Measurements from ENCODE around the gene STARD10. TPM values are rescaled to one million over a fixed set of nuclear protein-coding genes. Genes with fewer than 3 reads are reported as not detected.
"Not testable (repeated sequence)": the region's sequence is repeated elsewhere in the genome, so short reads cannot be mapped to it uniquely, and the experiment has no call there.

The STARD10 gene
- total RNA-seq, 1 experiment from 2014 or later = 58.4 TPM

- Histone ChIP-seq H3K9me3 (ENCODE audit: control insufficient read depth in 1 of 2, insufficient read depth in 1 of 2, low read depth in 1 of 2, low read length in 2 of 2) (no peaks in the 10 kb centered on the region), H2AFZ (ENCODE audit: low read depth, low read length, poor library complexity, severe bottlenecking) (no peak overlapping the region), H4K20me1 (ENCODE audit: insufficient read depth) (no peaks in the 10 kb centered on the region), H3K4me2 (ENCODE audit: low read length) (no peak overlapping the region), H3K4me1 (ENCODE audit: control insufficient read depth in 1 of 2, insufficient read depth in 2 of 2, low read length in 2 of 2) (peaks cover 19 to 51% of the 10 kb centered on the region in 2 experiments), H3K79me2 (ENCODE audit: insufficient read depth, low read length) (no peaks in the 10 kb centered on the region), H3K4me3 (replicated peaks in 1 of 2; ENCODE audit: low read depth in 1 of 2, low read length in 2 of 2) (no peak overlapping the region), H3K36me3 (ENCODE audit: control insufficient read depth in 1 of 2, insufficient read depth in 2 of 2, low read length in 2 of 2) (no peaks in the 10 kb centered on the region), H3K27me3 (ENCODE audit: insufficient read depth, low read length) (no peaks in the 10 kb centered on the region), H3K27ac (ENCODE audit: low read depth, low read length) (no peak overlapping the region), H3K9me2 (ENCODE audit: insufficient read depth) (no peaks in the 10 kb centered on the region), H3K9ac (ENCODE audit: low read length) (no peak overlapping the region)
- RAD21 ChIA-PET (ENCODE audit: low non-redundant PET in 1 of 2, low total read pairs in 2 of 2, uncharacterized antibody in 2 of 2, unreplicated experiment in 2 of 2) = interaction anchor here in 1 of 2 experiments (0.9 kb wide), 1 partner anchor 67 kb away, joined by 6 read pairs; no protein-coding TSS in a partner anchor
- no TSS peak for BruUV-seq (replicated peaks)
- no peak for TF ChIP-seq MAX (IDR thresholded peaks at IDR 0.05)
- no peak for TF ChIP-seq POLR2AphosphoS5 (IDR thresholded peaks at IDR 0.05; ENCODE audit: low read depth, low read length)
- TF ChIP-seq SRF (IDR thresholded peaks at IDR 0.05; ENCODE audit: low read depth) = no peak
- TF ChIP-seq EZH2phosphoT487 (IDR thresholded peaks at IDR 0.05; ENCODE audit: borderline replicate concordance) = no peak
- no peak for TF ChIP-seq TCF7L2 (IDR thresholded peaks at IDR 0.05; ENCODE audit: borderline replicate concordance, extremely low read depth, insufficient read depth, insufficient read length)
- DNase-seq (ENCODE audit: low read depth, low spot score) (no peak), ATAC-seq (no peak)
- intact Hi-C loops (cut with micrococcal nuclease) = no loop called here
- POLR2A ChIA-PET = interaction anchor here (0.9 to 2.1 kb wide), 2 partner anchors 10 to 21 kb away, joined by 3 to 10 read pairs; no protein-coding TSS in a partner anchor
- CTCF ChIA-PET = interaction anchor here (0.9 to 2.9 kb wide), 4 partner anchors 10 to 322 kb away, joined by 3 to 26 read pairs (median 12); no protein-coding TSS in a partner anchor
These were observed 1.3 kb downstream of the STARD10 start for GRCh38 chr11:72792437-72793021.

GRCh38 chr11:72791228-72791627 is 2.6 kb downstream of the STARD10 start:
- DNase-seq (ENCODE audit: low read depth, low spot score); POLR2A ChIA-PET; H2AFZ ChIP-seq (ENCODE audit: low read depth, low read length, poor library complexity, severe bottlenecking); H3K36me3 ChIP-seq (ENCODE audit: control insufficient read depth in 1 of 2, insufficient read depth in 2 of 2, low read length in 2 of 2); ATAC-seq; H3K4me3 ChIP-seq (replicated peaks in 1 of 2; ENCODE audit: low read depth in 1 of 2, low read length in 2 of 2); H3K27me3 ChIP-seq (ENCODE audit: insufficient read depth, low read length); H3K27ac ChIP-seq (ENCODE audit: low read depth, low read length); H3K4me2 ChIP-seq (ENCODE audit: low read length); H3K9ac ChIP-seq (ENCODE audit: low read length); H3K79me2 ChIP-seq (ENCODE audit: insufficient read depth, low read length); BruUV-seq (replicated peaks); RAD21 ChIA-PET (ENCODE audit: low non-redundant PET in 1 of 2, low total read pairs in 2 of 2, uncharacterized antibody in 2 of 2, unreplicated experiment in 2 of 2); H3K9me3 ChIP-seq (ENCODE audit: control insufficient read depth in 1 of 2, insufficient read depth in 1 of 2, low read depth in 1 of 2, low read length in 2 of 2); H4K20me1 ChIP-seq (ENCODE audit: insufficient read depth); H3K9me2 ChIP-seq (ENCODE audit: insufficient read depth); intact Hi-C loops (cut with micrococcal nuclease): not testable (repeated sequence)
- CTCF ChIA-PET = interaction anchor here (0.7 kb wide), 1 partner anchor 12 kb away, joined by 3 read pairs; no protein-coding TSS in a partner anchor
- H3K4me1 ChIP-seq (ENCODE audit: control insufficient read depth in 1 of 2, insufficient read depth in 2 of 2, low read length in 2 of 2) = peaks cover 19 to 57% of the 10 kb centered on the region in 2 experiments

Measured in HCT116 (cell line).